HG02759 (cell line): ENCODE data around the gene NXPE2.
"Not testable (repeated sequence)": the region's sequence is repeated elsewhere in the genome, so short reads cannot be mapped to it uniquely, and the experiment has no call there.

Experiments
- ATAC-seq: cut with Tn5 transposase; IDR thresholded peaks from one replicate; pipeline ENCODE4 v1.9.1; 2021; ENCODE audit warnings: mild to moderate bottlenecking, moderate library complexity; ENCODE audit not compliant: unreplicated experiment

NXPE2 gene

GRCh38 chr11:114678125-114679036, at the start of gene NXPE2:
Gene NXPE2, plus strand, starts transcription at chr11:114678527. Its CDS starts 49 bp downstream, at chr11:114678576.
- ATAC-seq: no peak

- not testable (repeated sequence) for ATAC-seq
These were observed 46.8 kb upstream of the NXPE2 start for GRCh38 chr11:114631445-114631965.

- not testable (repeated sequence) for ATAC-seq
These were observed 38.9 kb upstream of the NXPE2 start for GRCh38 chr11:114639440-114639839.

DNA sequence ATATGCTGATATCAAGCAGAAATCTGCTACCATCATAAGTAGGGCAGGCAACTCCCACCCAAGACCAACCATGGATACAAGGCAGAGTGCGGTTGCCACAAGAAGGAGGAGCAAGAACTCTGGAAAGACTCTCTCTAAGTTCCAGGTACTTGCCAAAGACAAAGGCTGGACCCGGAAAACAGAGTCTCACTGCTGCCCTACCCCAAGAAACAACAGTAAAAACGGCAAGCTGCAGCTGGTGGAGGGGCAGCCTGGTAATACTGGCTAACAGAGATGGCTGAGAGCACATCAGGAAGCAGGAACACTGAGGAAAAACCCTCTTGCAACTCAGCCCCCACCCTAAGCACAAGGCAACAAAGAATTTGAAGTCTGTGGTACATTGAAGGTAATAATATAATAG, 27.7 kb upstream of the NXPE2 start:
- ATAC-seq: no peak

DNA sequence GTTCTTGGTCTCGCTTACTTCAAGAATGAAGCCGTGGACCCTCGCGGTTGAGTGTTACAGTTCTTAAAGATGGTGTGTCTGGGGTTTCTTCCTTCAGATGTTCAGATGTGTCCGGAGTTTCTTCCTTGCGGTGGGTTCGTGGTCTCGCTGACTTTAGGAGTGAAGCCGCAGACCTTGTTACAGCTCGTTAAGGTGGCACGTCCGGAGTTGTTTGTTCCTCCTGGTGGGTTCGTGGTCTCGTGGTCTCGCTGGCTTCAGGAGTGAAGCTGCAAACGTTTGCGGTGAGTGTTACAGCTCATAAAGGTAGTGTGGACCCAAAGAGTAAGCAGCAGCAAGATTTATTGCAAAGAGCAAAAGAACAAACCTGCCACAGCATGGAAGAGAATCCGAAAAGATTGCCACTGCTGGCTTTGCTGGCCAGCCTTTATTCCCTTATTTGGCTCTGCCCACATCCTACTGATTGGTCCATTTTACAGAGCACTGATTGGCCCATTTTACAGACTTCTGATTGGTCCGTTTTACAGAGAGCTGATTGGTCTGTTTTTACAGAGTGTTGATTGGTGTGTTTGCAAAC, 27.1 kb upstream of the NXPE2 start:
- ATAC-seq: no peak

- ATAC-seq: no peak
These were observed 25.2 kb upstream of the NXPE2 start for GRCh38 chr11:114653148-114653547.

DNA sequence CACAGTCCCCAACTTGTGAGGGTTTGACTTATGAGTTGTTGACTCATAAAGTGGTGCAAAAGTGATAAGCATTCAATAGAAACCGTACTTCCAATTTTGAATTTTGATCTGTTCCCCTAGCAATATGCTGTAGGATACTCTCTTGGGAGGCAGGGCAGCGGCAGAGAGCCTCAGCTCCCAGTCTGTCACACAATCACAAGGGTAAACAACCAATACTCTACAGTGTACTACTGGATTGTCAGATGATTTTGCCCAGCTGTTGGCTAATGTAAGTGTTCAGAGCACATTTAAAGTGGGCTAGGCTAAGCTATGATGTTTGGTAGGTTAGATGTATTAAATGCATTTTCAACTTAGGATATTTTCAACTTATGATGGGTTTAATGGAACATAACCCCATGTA, 13.7 kb upstream of the NXPE2 start:
- no peak for ATAC-seq

DNA sequence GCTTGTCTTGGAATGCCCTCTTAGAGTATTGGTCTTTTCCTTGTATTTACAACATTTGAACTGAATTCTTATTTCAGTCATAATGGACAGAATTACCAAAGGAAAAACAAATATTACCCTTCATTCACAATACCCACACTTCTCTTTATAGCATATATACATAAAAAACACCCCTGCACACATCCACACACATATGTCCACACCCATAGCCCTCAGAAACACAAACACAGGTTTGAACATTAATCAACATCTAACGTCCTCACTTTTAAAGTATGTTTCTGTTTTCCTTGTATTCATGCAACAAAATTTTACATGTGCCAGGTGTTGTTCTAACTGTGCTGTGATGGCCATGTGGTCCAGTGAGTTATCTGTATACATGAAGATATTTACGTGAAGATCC, 11.6 kb upstream of the NXPE2 start:
- no peak for ATAC-seq

DNA sequence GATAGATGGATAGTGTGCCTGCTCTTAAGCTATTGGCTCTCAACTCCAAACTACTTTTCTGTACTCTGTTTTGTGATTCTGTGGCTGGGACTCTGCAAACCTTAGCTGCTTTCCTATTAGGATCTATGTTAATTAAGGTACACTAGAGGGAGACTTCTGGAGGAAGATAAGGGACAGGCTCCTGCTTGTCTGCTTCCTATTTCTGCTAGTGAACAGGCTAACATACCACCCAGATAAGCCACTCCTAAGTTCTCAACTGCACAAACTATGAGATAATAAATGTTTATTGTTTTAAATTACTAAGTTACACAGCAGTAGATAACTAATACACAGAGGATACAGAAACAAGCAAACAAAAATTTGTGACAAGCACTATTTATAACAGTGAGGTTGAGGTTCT, 10.2 kb upstream of the NXPE2 start:
- no peak for ATAC-seq

DNA sequence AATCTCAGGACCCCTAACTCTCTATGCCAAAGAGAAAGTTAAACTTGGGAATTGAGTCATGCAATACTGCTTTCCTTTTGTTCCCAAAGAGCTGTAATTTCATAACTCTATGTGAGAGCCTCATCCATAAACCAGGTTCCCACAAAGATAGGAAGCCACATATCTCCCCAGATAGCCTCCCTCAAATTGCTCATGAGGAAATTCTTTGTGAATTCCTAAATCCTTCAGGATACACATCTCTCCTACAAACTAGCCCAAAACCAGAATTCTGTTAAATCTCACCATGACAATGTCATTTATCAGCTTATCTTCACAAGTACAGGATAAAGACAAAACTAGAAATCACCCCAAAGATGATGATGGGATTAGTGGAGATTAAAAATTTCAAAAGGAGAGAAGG, 4.7 kb upstream of the NXPE2 start:
- ATAC-seq: no peak

DNA sequence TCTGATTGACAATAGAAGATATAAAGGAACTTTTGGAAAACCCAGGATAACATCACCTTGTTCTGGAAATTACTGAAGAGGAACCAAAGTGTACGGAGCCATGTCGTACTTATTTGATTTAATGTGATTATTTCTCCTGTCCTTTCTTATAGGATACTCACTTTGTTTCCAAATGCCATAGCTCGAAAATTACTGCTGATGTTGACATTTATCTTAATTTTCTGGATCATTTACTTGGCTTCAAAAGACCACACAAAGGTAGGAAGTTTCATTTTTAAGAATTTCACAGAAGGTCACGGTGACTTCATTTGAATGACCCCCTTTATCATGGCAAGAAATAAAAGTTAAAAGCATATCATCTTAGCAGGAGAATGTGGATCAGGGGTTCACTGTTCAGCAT, 1.2 kb downstream of the NXPE2 start:
- no peak for ATAC-seq

- no peak for ATAC-seq
These were observed 4.7 kb downstream of the NXPE2 start for GRCh38 chr11:114683007-114683406.

DNA sequence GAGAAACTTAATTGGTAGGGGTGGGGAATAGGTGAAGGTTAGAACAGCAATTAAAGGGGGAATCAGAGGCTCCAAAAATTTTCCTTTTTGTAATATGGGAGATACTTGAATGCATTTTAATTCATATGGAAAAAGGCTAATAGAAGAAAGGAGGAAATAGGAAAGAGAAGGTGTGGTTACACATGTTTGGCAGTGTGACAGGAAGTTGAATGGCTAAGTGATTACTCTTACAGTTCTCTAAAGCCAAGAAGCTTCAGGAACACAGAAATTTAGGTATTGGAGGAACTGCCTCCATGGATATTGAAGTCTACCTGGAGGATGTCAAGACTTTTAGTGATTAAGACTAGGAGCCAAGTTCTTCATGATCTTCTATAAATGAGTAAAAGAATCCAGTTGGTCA, 6.3 kb downstream of the NXPE2 start:
- ATAC-seq: no peak

GRCh38 chr11:114685097-114685496, 6.8 kb downstream of the NXPE2 start:
- no peak for ATAC-seq

DNA sequence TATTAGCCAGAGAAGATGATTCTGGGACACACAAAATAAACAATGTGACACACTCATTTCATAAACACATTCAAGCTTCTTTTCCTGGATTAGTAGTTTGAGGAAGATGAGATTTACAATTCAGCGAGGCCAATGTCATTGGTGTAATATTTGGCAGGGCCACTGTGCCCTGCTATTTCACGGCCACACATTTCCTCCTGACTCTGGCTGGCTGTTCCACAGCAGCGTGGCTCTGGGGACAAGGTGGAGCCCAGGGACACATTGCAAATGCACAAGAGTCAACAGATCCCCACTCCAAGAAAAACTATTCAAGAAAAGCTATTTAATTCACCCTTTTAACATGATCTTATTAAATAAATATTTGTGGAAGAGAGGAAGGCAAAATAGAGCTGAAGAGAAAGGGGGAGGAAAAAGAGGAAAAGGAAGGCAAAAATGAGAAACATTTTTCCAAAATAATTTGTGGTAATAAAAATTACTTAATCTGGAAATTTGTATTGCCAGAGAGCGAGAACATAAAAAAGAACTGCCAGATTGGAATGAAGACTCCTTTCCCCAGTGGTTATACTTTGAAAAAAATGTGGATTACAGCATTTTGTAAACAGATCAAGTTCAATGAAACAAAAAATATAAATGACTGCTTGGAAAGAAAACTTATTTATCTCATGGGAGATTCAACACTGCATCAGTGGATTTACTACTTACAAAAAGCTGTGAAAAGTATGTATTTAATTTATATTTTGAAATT, 27.1 kb downstream of the NXPE2 start:
- ATAC-seq: no peak

DNA sequence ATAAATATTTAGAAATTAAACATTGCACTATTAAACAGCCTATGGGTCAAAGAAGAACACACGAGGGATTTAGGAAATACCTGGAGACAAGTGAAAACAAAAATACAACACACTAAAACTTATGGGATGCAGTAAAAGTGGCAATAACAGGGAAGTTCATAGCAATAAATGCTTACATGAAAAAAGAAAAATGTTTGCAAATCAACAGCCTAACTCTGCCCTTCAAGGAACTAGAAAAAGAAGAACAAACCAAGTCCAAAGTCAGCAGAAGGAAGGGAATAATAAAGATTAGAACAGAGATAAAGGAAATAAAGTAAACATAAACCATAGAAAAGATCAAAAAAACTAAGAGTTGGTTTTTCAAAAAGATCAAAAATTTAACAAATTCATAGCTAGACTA, 31.6 kb downstream of the NXPE2 start:
- no peak for ATAC-seq

DNA sequence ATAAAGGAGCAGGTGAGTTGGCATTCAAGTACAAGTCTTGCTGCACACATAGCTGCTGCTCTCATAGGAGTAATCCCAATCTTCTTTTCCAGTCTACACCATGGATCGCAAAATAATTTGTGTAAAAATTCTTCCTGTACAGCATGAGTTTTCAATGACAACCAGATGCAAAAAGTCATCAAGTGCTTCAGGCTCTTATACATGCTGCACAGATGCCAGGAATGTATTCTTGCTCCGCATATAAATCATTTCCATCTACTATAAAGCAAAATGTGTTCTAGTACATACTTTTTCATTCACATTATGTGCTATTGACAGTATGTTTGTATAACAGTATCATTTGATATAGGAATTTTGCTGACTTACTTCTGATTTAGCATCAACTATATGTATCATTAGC, 35.4 kb downstream of the NXPE2 start:
- no peak for ATAC-seq

DNA sequence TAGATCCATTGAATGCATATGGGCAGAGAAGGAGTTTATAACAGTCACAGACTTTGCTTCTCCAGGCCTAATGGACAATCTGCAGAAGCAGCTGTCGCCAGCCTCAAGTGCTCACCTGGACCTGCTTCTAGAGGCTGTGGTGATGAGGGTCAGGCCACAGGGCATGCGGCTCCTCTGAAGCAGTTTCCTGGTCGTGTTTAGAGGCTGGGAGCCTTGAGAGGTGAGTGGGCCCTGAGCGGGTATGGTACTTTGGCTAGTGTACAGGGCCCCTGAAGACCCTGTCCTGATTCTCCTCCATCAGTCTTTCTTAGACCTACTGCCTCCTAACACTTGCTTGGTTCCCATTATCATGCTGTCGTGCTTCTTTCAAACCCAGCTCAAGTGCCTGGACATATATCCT, 41.2 kb downstream of the NXPE2 start:
- no peak for ATAC-seq

DNA sequence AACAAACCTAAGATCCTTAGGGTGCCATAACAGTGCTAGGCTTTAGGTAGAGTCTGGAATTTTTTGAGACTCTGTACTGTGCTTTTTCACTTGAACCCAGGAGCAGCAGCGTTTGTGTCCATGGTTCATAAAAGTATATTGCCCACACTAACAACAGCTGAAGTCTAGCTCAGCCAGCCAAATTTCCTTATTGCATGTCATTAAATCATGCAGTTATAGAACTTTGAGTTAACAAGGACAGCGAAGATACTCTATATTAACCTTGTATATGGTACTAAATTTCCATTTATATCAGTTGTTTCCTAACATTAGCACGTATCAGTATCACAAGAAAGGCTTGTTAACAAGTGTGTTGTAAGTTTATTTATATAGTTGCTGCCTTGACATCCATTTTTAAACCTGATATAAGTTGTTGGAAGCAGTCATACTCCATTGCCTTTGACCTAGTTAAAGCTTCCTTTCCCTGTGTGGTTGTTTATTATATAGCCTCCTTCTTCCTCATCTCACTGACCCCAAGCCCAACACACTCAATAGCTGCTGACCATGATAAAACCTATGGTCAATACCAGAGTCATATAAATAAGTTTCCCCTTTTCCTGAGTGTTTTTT, 46.7 kb downstream of the NXPE2 start:
- ATAC-seq: no peak

DNA sequence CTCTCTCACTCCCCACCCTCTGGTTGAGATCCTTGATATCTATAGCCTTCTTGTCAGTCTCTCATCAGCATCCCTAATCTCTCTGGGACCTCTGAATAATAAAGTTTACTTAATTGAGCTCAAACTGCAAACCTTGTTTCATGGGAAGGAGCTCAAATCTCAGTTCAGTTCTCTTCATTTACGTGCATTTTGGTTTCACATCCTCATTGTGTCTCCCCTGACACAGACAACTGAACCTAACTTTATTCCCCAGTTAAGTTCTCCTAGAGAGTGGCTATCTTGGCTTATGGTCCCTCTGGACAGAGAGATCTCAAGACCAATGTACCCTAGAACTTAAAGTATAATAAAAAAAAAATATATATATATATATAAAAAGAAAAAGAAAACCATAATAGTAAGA, 47.3 kb downstream of the NXPE2 start:
- no peak for ATAC-seq

GRCh38 chr11:114736806-114737205, 58.5 kb downstream of the NXPE2 start:
- ATAC-seq: no peak
